ENCODE results near the gene EVX2. TPM values are rescaled to one million over a fixed set of nuclear protein-coding genes. Genes with fewer than 3 reads are reported as not detected.

The EVX2 gene
- total and polyA plus RNA-seq, 2 donors (not counting 1 experiment from before 2014, with no cell fraction given), result not detected

GRCh38 chr2:176071330-176072291 lies 12.2 kb downstream of the EVX2 start:
- Mint-ChIP-seq H3K9me3 (ENCODE audit: insufficient read depth) (no peaks in the 10 kb centered on the region), H3K4me1 (peaks cover 5% of the 10 kb centered on the region), H3K4me3 (no peak overlapping the region), H3K27me3 (peaks cover 76% of the 10 kb centered on the region), H3K27ac (no peak overlapping the region)
- H2AFZ ChIP-seq (ENCODE audit: insufficient read depth, low read depth, low read length, poor library complexity, severe bottlenecking), result no peak overlapping the region
- TF ChIP-seq EZH2 (IDR thresholded peaks at IDR 0.05; ENCODE audit: borderline replicate concordance, insufficient read depth, low read depth, low read length, poor library complexity, severe bottlenecking), result no peak
- no peak for TF ChIP-seq CTCF (IDR thresholded peaks at IDR 0.05)
- CTCF ChIA-PET, result no interaction called here
- no peak overlapping the region for H3K4me2 ChIP-seq (replicated peaks; ENCODE audit: low read depth, low read length, poor library complexity, severe bottlenecking)
- DNase-seq (no peak), ATAC-seq (ENCODE audit: low read depth) (no peak)
- 11% methylated on average over 53 of the region's 58 CpGs for WGBS (ENCODE audit: insufficient coverage)
- H3K27me3 ChIP-seq (replicated peaks in 1 of 4; ENCODE audit: control extremely low read depth in 1 of 4, control insufficient read depth in 3 of 4, insufficient read depth in 4 of 4, low read length in 3 of 4), result peaks cover 1 to 96% (median 67%) of the 10 kb centered on the region in 4 experiments
- no peak overlapping the region for H3K27ac ChIP-seq (ENCODE audit: low read length in 2 of 2)
- no peak overlapping the region for H3K9ac ChIP-seq (ENCODE audit: low read length)
- no peaks in the 10 kb centered on the region for H4K20me1 ChIP-seq (ENCODE audit: control insufficient read depth, insufficient read depth, low read length, poor library complexity, severe bottlenecking)
- peaks cover 11 to 16% of the 10 kb centered on the region in 2 donors for H3K4me1 ChIP-seq (ENCODE audit: control insufficient read depth in 2 of 2, insufficient read depth in 2 of 2, low read length in 2 of 2)
- no peaks in the 10 kb centered on the region for H3K79me2 ChIP-seq (ENCODE audit: control insufficient read depth, insufficient read depth, low read length)
- intact Hi-C loops (cut with micrococcal nuclease), result no loop called here
- H3K4me3 ChIP-seq (ENCODE audit: control extremely low read depth in 1 of 5, extremely low read depth in 1 of 5, insufficient read depth in 1 of 5, low read depth in 2 of 5, low read length in 4 of 5), result no peak overlapping the region
- POLR2A ChIA-PET, result no interaction called here
- peaks cover 0 to 33% (median 3%) of the 10 kb centered on the region in 3 donors for H3K9me3 ChIP-seq (ENCODE audit: control extremely low read depth in 1 of 3, control insufficient read depth in 2 of 3, insufficient read depth in 1 of 3, low read length in 2 of 3)
- H3K36me3 ChIP-seq (replicated peaks in 1 of 2; ENCODE audit: control extremely low read depth in 1 of 2, control insufficient read depth in 1 of 2, extremely low read depth in 1 of 2, insufficient read depth in 2 of 2, low read length in 1 of 2), result no peaks in the 10 kb centered on the region

GRCh38 chr2:176068419-176068832 lies 15.3 kb downstream of the EVX2 start:
- no peak for DNase-seq
- no peak for ATAC-seq (ENCODE audit: low read depth)
- POLR2A ChIA-PET, result no interaction called here
- TF ChIP-seq EZH2 (IDR thresholded peaks at IDR 0.05; ENCODE audit: borderline replicate concordance, insufficient read depth, low read depth, low read length, poor library complexity, severe bottlenecking), result no peak
- no peak overlapping the region for H2AFZ ChIP-seq (ENCODE audit: insufficient read depth, low read depth, low read length, poor library complexity, severe bottlenecking)
- Mint-ChIP-seq H3K4me3 (no peak overlapping the region), H3K9me3 (ENCODE audit: insufficient read depth) (no peaks in the 10 kb centered on the region), H3K27ac (no peak overlapping the region), H3K27me3 (peaks cover 72% of the 10 kb centered on the region), H3K4me1 (peaks cover 7% of the 10 kb centered on the region)
- H3K4me3 ChIP-seq (ENCODE audit: control extremely low read depth in 1 of 5, extremely low read depth in 1 of 5, insufficient read depth in 1 of 5, low read depth in 2 of 5, low read length in 4 of 5), result no peak overlapping the region
- H3K4me2 ChIP-seq (replicated peaks; ENCODE audit: low read depth, low read length, poor library complexity, severe bottlenecking), result no peak overlapping the region
- CTCF ChIA-PET, result no interaction called here
- no peaks in the 10 kb centered on the region for H4K20me1 ChIP-seq (ENCODE audit: control insufficient read depth, insufficient read depth, low read length, poor library complexity, severe bottlenecking)
- H3K27me3 ChIP-seq (replicated peaks in 1 of 4; ENCODE audit: control extremely low read depth in 1 of 4, control insufficient read depth in 3 of 4, insufficient read depth in 4 of 4, low read length in 3 of 4), result peaks cover 1 to 74% (median 56%) of the 10 kb centered on the region in 4 experiments
- no peak overlapping the region for H3K27ac ChIP-seq (ENCODE audit: low read length in 2 of 2)
- no peak overlapping the region for H3K9ac ChIP-seq (ENCODE audit: low read length)
- intact Hi-C loops (cut with micrococcal nuclease), result no loop called here
- whole genome bisulfite sequencing (ENCODE audit: insufficient coverage), result 12% methylated on average over 30 of the region's 30 CpGs
- H3K9me3 ChIP-seq (ENCODE audit: control extremely low read depth in 1 of 3, control insufficient read depth in 2 of 3, insufficient read depth in 1 of 3, low read length in 2 of 3), result peaks cover 0 to 33% (median 0%) of the 10 kb centered on the region in 3 donors
- peaks cover 11 to 15% of the 10 kb centered on the region in 2 donors for H3K4me1 ChIP-seq (ENCODE audit: control insufficient read depth in 2 of 2, insufficient read depth in 2 of 2, low read length in 2 of 2)
- H3K36me3 ChIP-seq (replicated peaks in 1 of 2; ENCODE audit: control extremely low read depth in 1 of 2, control insufficient read depth in 1 of 2, extremely low read depth in 1 of 2, insufficient read depth in 2 of 2, low read length in 1 of 2), result no peaks in the 10 kb centered on the region
- no peaks in the 10 kb centered on the region for H3K79me2 ChIP-seq (ENCODE audit: control insufficient read depth, insufficient read depth, low read length)
